HepG2 (cell line): Measurements from ENCODE around the gene ANKRD40. TPM values are rescaled to one million over a fixed set of nuclear protein-coding genes. Genes with fewer than 3 reads are reported as not detected.

Experiments used
- ATAC-seq: fragments of 200-7000 bp; cut with Tn5 transposase; 3 replicates; pipeline ENCODE4 v1.9.1; 2020; ENCODE audit warnings: mild to moderate bottlenecking, moderate library complexity
- BruUV-seq: library from RNA; stranded (reverse); fragments of 400-500 nt; replicated peaks from 2 replicates; lab custom pipeline; 2021; lab: Mats Ljungman, UMichigan
- CTCF ChIA-PET: fragments of 300-600 bp; formaldehyde crosslinking; extraction: SDS; loops from one replicate; lab custom pipeline; 2021; ENCODE audit warnings: low total read pairs, inconsistent platforms, low intra/inter-chr PET ratio; lab: Yijun Ruan, JAX
- POLR2A ChIA-PET: fragments of 350-600 bp; sonication (Branson Sonifier 250); formaldehyde crosslinking; loops from one replicate; lab custom pipeline; 2020; ENCODE audit warnings: antibody characterized with exemption, inconsistent platforms; lab: Yijun Ruan, JAX
- DNase-seq: peaks from one replicate; pipeline ENCODE4 v3.0.0-alpha.2; 2015; ENCODE audit warnings: low spot score
- FAIRE-seq: peaks from 3 replicates; lab custom pipeline; 2011; peaks lifted over from hg19 to GRCh38; lab: Jason Lieb, UNC
- H2AFZ ChIP-seq: one replicate; pipeline ENCODE4 v1.6.1; 2011; ENCODE audit warnings: low read length, inconsistent platforms
- H3K27ac ChIP-seq: fragments of 300-600 bp; 3 replicates; pipeline ENCODE4 v1.8.0; 2011; ENCODE audit warnings: mixed run types, mild to moderate bottlenecking, mixed read lengths, low read length, inconsistent platforms; ENCODE audit not compliant: insufficient read depth; ENCODE audit errors: extremely low read length
- H3K27me3 ChIP-seq, 2 experiments: fragments of 200-600 bp in 1 of 2; 2 replicates in 1 of 2; 3 replicates in 1 of 2; pipeline versions ENCODE4 v1.6.0 to v1.8.0; 2011; ENCODE audit warnings: low read length in 2 of 2, mild to moderate bottlenecking in 2 of 2, moderate library complexity in 2 of 2, inconsistent platforms in 1 of 2; ENCODE audit not compliant: insufficient read depth in 2 of 2, control insufficient read depth in 1 of 2
- H3K36me3 ChIP-seq, 2 experiments: fragments of 200-600 bp in 1 of 2; replicated peaks in 1 of 2; 2 replicates in 1 of 2; 3 replicates in 1 of 2; pipeline versions ENCODE4 v1.5.1 to v1.8.0; 2011; ENCODE audit warnings: low read length in 2 of 2, inconsistent platforms in 1 of 2; ENCODE audit not compliant: insufficient read depth in 2 of 2, control insufficient read depth in 1 of 2
- H3K4me1 ChIP-seq: 2 replicates; pipeline ENCODE4 v1.5.1; 2012; ENCODE audit warnings: low read length, inconsistent platforms; ENCODE audit not compliant: insufficient read depth
- H3K4me2 ChIP-seq: 2 replicates; pipeline ENCODE4 v1.6.0; 2011; ENCODE audit warnings: low read depth, low read length, inconsistent platforms
- H3K4me3 ChIP-seq, 3 experiments: fragments of 200-600 bp in 1 of 3; sonication (generic), shearing (Covaris generic) in 1 of 3; replicated peaks in 1 of 3; 2 replicates each; pipeline ENCODE4 v1.5.1; 2011 to 2016; ENCODE audit warnings: low read length in 3 of 3, inconsistent platforms in 2 of 3, low read depth in 2 of 3, mild to moderate bottlenecking in 2 of 3, control low read depth in 1 of 3, mixed read lengths in 1 of 3; ENCODE audit not compliant: insufficient read depth in 1 of 3
- H3K79me2 ChIP-seq: one replicate; pipeline ENCODE4 v1.6.1; 2011; ENCODE audit warnings: low read length, inconsistent platforms; ENCODE audit not compliant: insufficient read depth
- H3K9ac ChIP-seq: 2 replicates; pipeline ENCODE4 v1.6.0; 2011; ENCODE audit warnings: mild to moderate bottlenecking, low read depth, low read length, inconsistent platforms; ENCODE audit not compliant: insufficient read depth
- H3K9me3 ChIP-seq: 2 replicates; pipeline ENCODE4 v1.5.1; 2012; ENCODE audit warnings: mild to moderate bottlenecking, low read length
- H4K20me1 ChIP-seq: 2 replicates; pipeline ENCODE4 v1.6.0; 2011; ENCODE audit warnings: inconsistent platforms, mild to moderate bottlenecking, low read length, moderate library complexity; ENCODE audit not compliant: insufficient read depth
- ATF1 ChIP-seq: IDR thresholded peaks from 2 replicates; pipeline ENCODE4 v1.6.1; 2016; ENCODE audit warnings: mild to moderate bottlenecking, control low read depth
- ERF ChIP-seq: IDR thresholded peaks from 2 replicates; pipeline ENCODE4 v1.6.1; 2018; ENCODE audit warnings: missing biosample characterization, missing genetic modification reagents
- ETV5 ChIP-seq: IDR thresholded peaks from 2 replicates; pipeline ENCODE4 v1.6.1; 2018; ENCODE audit warnings: missing biosample characterization, missing genetic modification reagents, inconsistent platforms, borderline replicate concordance
- FOXO1 ChIP-seq: sonication (generic); formaldehyde crosslinking; IDR thresholded peaks from 2 replicates; pipeline ENCODE4 v1.4.0; 2020; ENCODE audit warnings: missing genetic modification reagents
- GPN1 ChIP-seq: sonication (generic); formaldehyde crosslinking; IDR thresholded peaks from 2 replicates; pipeline ENCODE4 v1.5.1; 2020; ENCODE audit warnings: missing genetic modification reagents, borderline replicate concordance
- HDAC1 ChIP-seq: sonication (generic); formaldehyde crosslinking; IDR thresholded peaks from 2 replicates; pipeline ENCODE4 v1.5.1; 2020; ENCODE audit warnings: mild to moderate bottlenecking, missing genetic modification reagents
- KLF9 ChIP-seq: IDR thresholded peaks from 2 replicates; pipeline ENCODE4 v1.6.1; 2016; ENCODE audit warnings: low read depth
- MAFK ChIP-seq, 2 experiments: IDR thresholded peaks in 1 of 2; conservative IDR thresholded peaks in 1 of 2; 2 replicates each; pipeline ENCODE4 v1.6.1; 2011; ENCODE audit warnings: improper control_type of control experiment in 2 of 2, low read length in 2 of 2
- MAZ ChIP-seq, 2 experiments: sonication (generic) in 1 of 2; formaldehyde crosslinking in 1 of 2; IDR thresholded peaks; 2 replicates each; pipeline versions ENCODE4 v1.5.0 to v1.6.1; 2012 to 2020; ENCODE audit warnings: low read depth in 2 of 2, mild to moderate bottlenecking in 2 of 2, borderline replicate concordance in 1 of 2, improper control_type of control experiment in 1 of 2, low read length in 1 of 2, missing genetic modification reagents in 1 of 2, moderate library complexity in 1 of 2
- MED13 ChIP-seq: sonication (generic); formaldehyde crosslinking; IDR thresholded peaks from 2 replicates; pipeline ENCODE4 v1.5.0; 2020; ENCODE audit warnings: missing genetic modification reagents
- NCOA2 ChIP-seq: sonication (generic); formaldehyde crosslinking; IDR thresholded peaks from 2 replicates; pipeline ENCODE4 v1.8.0; 2022; ENCODE audit warnings: inconsistent platforms
- POLR2G ChIP-seq: fragments of 200-400 bp; formaldehyde crosslinking; IDR thresholded peaks from 2 replicates; pipeline ENCODE4 v1.6.1; 2018; ENCODE audit warnings: mild to moderate bottlenecking, low read depth, low read length, moderate library complexity
- SIX1 ChIP-seq: sonication (generic); formaldehyde crosslinking; IDR thresholded peaks from 2 replicates; pipeline ENCODE4 v1.4.0; 2020; ENCODE audit warnings: missing genetic modification reagents, borderline replicate concordance
- ZEB1 ChIP-seq: IDR thresholded peaks from 2 replicates; pipeline ENCODE4 v1.6.1; 2012; ENCODE audit warnings: mild to moderate bottlenecking, low read depth, inconsistent platforms; ENCODE audit not compliant: insufficient replicate concordance
- ZFP41 ChIP-seq: sonication (generic); formaldehyde crosslinking; IDR thresholded peaks from 2 replicates; pipeline ENCODE4 v1.4.0; 2020; ENCODE audit warnings: mild to moderate bottlenecking, missing genetic modification reagents, borderline replicate concordance
- WGBS: methylation state at CpG from one replicate; pipeline ENCODE4 v1.1.6; 2017; ENCODE audit warnings: low lambda C conversion rate; 5-methylcytosine and 5-hydroxymethylcytosine counted together
- in situ Hi-C: cut with HindIII; loops from 2 replicates; pipeline ENCODE4 v1.10.0; 2017; ENCODE audit warnings: low pct_unique_long_range_greater_than_20kb; ENCODE audit not compliant: extremely low pct_ligation_motif_present
- intact Hi-C: fragments of 100-400 bp; cut with micrococcal nuclease; formaldehyde crosslinking; loops from one replicate; pipeline ENCODE4 v1.10.0; 2022; ENCODE audit not compliant: unreplicated experiment
- polyA plus RNA-seq, 8 experiments: library from polyadenylated mRNA; depleted of rRNA in 3 of 8; stranded (reverse) in 7 of 8; unstranded in 1 of 8; fragments of >200 nt; fragmentation: Illumina TruSeq in 4 of 8; extraction: Trizol in 4 of 8; gene quantifications; 2 replicates each; pipeline versions ENCODE4 v1.2.1 to v1.2.3, GENCODE V29; 2011 to 2016; ENCODE audit warnings: low read depth in 4 of 8, missing spikeins in 1 of 8, mixed read lengths in 1 of 8; ENCODE audit not compliant: insufficient read depth in 1 of 8
- total RNA-seq, 5 experiments: library from RNA; depleted of rRNA; stranded (reverse); fragments of >200 nt; fragmentation: Illumina TruSeq; extraction: Trizol; gene quantifications; 2 replicates each; pipeline ENCODE4 v1.2.3, GENCODE V29; 2016; ENCODE audit warnings: low read depth in 1 of 5
- TF ChIP-seq, protein P1 (sequence below): sonication (generic); formaldehyde crosslinking; IDR thresholded peaks from 2 replicates; pipeline ENCODE4 v1.4.0; 2020; ENCODE audit warnings: mild to moderate bottlenecking, missing genetic modification reagents
- TF ChIP-seq, protein P2 (sequence below): IDR thresholded peaks from 2 replicates; pipeline ENCODE4 v1.6.1; 2016; ENCODE audit warnings: missing compliant biosample characterization, missing genetic modification reagents, borderline replicate concordance

The ANKRD40 gene
- total and polyA plus RNA-seq, 2 of the 13 experiments (the other 11 are each of a cell fraction or from before 2014, with no cell fraction given) = 35.0 to 46.4 TPM

DNA sequence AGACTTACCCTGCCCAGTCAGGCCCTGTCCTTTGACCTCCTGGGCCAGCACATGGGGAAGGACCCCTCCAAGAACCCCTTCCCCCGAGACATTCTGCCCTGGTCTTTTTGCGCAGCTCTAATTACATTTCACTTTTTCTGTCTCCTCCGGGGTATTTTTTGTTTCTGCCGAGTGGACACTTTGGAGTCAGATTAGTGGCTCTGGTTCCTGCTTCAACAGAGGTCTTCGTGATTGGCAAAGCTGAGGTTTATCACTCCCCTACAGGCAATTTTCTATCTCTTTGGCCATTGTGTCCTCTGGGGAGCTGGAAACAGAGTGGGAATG, 23.5 kb downstream of the ANKRD40 start:
- ChIA-PET POLR2A (interaction anchor here (0.9 to 21.3 kb wide), 24 partner anchors 9 to 260 kb away, joined by 3 to 839 read pairs (median 8); partner anchors contain the start of genes ABCC3, ANKRD40, CACNA1G and LUC7L3), CTCF (interaction anchor here (1.4 kb wide), 1 partner anchor 21 kb away, joined by 3 read pairs; no protein-coding TSS in a partner anchor)
- Histone ChIP-seq H3K27ac (peak overlapping the region; percentile 99), H3K9me3 (no peaks in the 10 kb centered on the region), H3K27me3 (no peaks in the 10 kb centered on the region; a peak in 1 of 5 replicates), H3K4me3 (peak overlapping the region; percentile 23 to 75 (median 38); a peak in 5 of 6 replicates), H3K9ac (peak overlapping the region; percentile 87), H4K20me1 (no peaks in the 10 kb centered on the region), H3K4me1 (peaks cover 98% of the 10 kb centered on the region), H3K79me2 (peaks cover 18% of the 10 kb centered on the region), H3K4me2 (peak overlapping the region; percentile 93), H2AFZ (no peak overlapping the region), H3K36me3 (no peaks in the 10 kb centered on the region)
- in situ Hi-C loops = no loop called here
- WGBS = 13% methylated on average over 5 of the region's 5 CpGs
- intact Hi-C loops = loop anchor here (1.0 kb wide), 1 partner anchor 9 kb away; no protein-coding TSS in a partner anchor
- no peak for DNase-seq
- FAIRE-seq = no peak
- ATAC-seq = no peak
- BruUV-seq = no TSS peak
- TF ChIP-seq KLF9 (CRISPR knock-in tag) (no peak), ZFP41 (CRISPR knock-in tag) (peak; percentile 3; the same call in 1 of the 2 replicates), HDAC1 (CRISPR knock-in tag) (no peak), ZEB1 (no peak), MED13 (CRISPR knock-in tag) (no peak), MAFK (conservative IDR thresholded peaks at IDR 0.05 in 1 of 2, IDR thresholded peaks at IDR 0.05 in 1 of 2; ENCODE audit: low read length in 2 of 2) (peak; percentile 45; a peak in 2 of 4 replicates), POLR2G (no peak), ATF1 (CRISPR knock-in tag) (no peak), ERF (CRISPR knock-in tag) (no peak), FOXO1 (CRISPR knock-in tag) (no peak), GPN1 (CRISPR knock-in tag) (no peak), NCOA2 (CRISPR knock-in tag) (no peak), MAZ (IDR thresholded peaks at IDR 0.05; ENCODE audit: borderline replicate concordance, low read depth, low read length) (no peak), MAZ (CRISPR knock-in tag; IDR thresholded peaks at IDR 0.05; ENCODE audit: low read depth) (no peak), SIX1 (CRISPR knock-in tag) (no peak), ETV5 (CRISPR knock-in tag) (no peak)
- TF ChIP-seq, protein P1, sequence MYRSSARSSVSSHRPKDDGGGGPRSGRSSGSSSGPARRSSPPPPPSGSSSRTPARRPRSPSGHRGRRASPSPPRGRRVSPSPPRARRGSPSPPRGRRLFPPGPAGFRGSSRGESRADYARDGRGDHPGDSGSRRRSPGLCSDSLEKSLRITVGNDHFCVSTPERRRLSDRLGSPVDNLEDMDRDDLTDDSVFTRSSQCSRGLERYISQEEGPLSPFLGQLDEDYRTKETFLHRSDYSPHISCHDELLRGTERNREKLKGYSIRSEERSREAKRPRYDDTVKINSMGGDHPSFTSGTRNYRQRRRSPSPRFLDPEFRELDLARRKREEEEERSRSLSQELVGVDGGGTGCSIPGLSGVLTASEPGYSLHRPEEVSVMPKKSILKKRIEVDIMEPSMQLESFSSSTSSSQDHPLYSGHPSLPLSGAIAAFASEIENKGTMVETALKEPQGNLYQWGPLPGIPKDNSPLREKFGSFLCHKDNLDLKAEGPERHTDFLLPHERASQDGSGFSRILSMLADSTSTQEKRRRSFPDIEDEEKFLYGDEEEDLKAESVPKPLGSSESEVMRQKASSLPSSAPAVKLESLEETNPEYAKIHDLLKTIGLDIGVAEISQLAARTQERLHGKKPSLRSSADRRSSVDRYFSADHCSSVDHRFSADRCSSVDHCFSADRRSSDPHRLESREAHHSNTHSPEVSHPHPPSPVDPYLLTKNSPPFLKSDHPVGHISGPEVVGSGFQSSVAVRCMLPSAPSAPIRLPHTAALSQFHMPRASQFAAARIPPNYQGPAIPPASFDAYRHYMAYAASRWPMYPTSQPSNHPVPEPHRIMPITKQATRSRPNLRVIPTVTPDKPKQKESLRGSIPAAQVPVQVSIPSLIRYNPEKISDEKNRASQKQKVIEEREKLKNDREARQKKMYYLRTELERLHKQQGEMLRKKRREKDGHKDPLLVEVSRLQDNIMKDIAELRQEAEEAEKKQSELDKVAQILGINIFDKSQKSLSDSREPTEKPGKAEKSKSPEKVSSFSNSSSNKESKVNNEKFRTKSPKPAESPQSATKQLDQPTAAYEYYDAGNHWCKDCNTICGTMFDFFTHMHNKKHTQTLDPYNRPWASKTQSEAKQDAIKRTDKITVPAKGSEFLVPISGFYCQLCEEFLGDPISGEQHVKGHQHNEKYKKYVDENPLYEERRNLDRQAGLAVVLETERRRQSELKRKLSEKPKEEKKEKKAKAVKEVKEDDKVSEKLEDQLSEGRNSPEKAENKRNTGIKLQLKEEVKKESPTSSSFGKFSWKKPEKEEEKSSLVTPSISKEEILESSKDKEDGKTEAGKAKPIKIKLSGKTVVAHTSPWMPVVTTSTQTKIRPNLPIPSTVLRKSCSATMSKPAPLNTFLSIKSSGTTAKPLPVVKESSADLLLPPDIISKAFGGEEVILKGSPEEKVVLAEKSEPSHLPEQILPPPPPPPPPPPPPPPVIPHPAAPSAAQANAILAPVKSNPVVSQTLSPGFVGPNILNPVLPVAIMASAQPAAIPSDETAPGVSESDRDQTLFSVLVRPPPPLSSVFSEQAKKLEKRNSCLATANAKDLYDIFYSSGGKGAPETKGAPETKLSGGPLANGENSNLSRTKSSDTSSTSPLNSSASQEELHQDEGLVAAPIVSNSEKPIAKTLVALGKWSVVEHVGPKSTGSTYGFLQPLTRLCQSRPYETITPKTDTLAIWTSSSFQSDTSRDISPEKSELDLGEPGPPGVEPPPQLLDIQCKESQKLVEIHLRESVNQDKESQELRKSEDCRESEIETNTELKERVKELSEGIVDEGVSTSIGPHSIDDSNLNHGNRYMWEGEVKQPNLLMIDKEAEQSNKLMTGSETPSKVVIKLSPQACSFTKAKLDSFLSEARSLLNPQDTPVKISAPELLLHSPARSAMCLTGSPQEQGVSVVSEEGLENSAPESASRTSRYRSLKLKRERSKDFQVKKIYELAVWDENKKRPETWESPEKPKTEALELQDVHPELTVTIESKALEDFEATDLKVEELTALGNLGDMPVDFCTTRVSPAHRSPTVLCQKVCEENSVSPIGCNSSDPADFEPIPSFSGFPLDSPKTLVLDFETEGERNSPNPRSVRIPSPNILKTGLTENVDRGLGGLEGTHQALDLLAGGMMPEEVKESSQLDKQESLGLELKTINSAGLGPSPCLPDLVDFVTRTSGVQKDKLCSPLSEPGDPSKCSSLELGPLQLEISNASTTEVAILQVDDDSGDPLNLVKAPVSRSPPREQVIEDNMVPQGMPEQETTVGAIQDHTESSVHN = 0 out of 2 replicates have a peak, but pooled peaks have one; percentile 21
- TF ChIP-seq, protein P2, sequence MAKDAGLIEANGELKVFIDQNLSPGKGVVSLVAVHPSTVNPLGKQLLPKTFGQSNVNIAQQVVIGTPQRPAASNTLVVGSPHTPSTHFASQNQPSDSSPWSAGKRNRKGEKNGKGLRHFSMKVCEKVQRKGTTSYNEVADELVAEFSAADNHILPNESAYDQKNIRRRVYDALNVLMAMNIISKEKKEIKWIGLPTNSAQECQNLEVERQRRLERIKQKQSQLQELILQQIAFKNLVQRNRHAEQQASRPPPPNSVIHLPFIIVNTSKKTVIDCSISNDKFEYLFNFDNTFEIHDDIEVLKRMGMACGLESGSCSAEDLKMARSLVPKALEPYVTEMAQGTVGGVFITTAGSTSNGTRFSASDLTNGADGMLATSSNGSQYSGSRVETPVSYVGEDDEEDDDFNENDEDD (CRISPR knock-in tag) = no peak
